Activated CD4-positive, CD25-positive, alpha-beta regulatory T cell treated with anti-CD3 and anti-CD28 coated beads, Interleukin-2, amount 50 U/mL, for 72 hours (primary cell): ENCODE data around the gene MYO18B.

Experiments used
- DNase-seq: peaks from one replicate; pipeline ENCODE4 v3.0.0; 2021

The MYO18B gene

GRCh38 chr22:25777870-25778269 is 35.9 kb downstream of the MYO18B start:
- no peak for DNase-seq

GRCh38 chr22:25779426-25779825 is 37.4 kb downstream of the MYO18B start:
- DNase-seq: no peak

GRCh38 chr22:25779890-25780289 is 37.9 kb downstream of the MYO18B start:
- no peak for DNase-seq

GRCh38 chr22:25780673-25781072 is 38.7 kb downstream of the MYO18B start:
- DNase-seq: no peak

- DNase-seq: no peak
Observed at GRCh38 chr22:25781801-25782200, 39.8 kb downstream of the MYO18B start.

- no peak for DNase-seq
Observed at GRCh38 chr22:25782831-25783230, 40.8 kb downstream of the MYO18B start.

GRCh38 chr22:25783856-25784255 is 41.9 kb downstream of the MYO18B start:
- DNase-seq: no peak

GRCh38 chr22:25786165-25786564 is 44.2 kb downstream of the MYO18B start:
- DNase-seq: no peak

GRCh38 chr22:25791556-25791955 is 49.6 kb downstream of the MYO18B start:
- DNase-seq: no peak

GRCh38 chr22:25795478-25795877 is 53.5 kb downstream of the MYO18B start:
- DNase-seq: no peak

- DNase-seq: no peak
Observed at GRCh38 chr22:25797498-25798290, 55.7 kb downstream of the MYO18B start.

GRCh38 chr22:25800766-25801165 is 58.8 kb downstream of the MYO18B start:
- no peak for DNase-seq

- DNase-seq: no peak
Observed at GRCh38 chr22:25802018-25802417, 60.0 kb downstream of the MYO18B start.

GRCh38 chr22:25804676-25805075 is 62.7 kb downstream of the MYO18B start:
- no peak for DNase-seq

GRCh38 chr22:25806579-25806978 is 64.6 kb downstream of the MYO18B start:
- no peak for DNase-seq

- no peak for DNase-seq
Observed at GRCh38 chr22:25814685-25815084, 72.7 kb downstream of the MYO18B start.

- DNase-seq: no peak
Observed at GRCh38 chr22:25815561-25815960, 73.6 kb downstream of the MYO18B start.

- no peak for DNase-seq
Observed at GRCh38 chr22:25816522-25817059, 74.6 kb downstream of the MYO18B start.

- DNase-seq: no peak
Observed at GRCh38 chr22:25817092-25817943, 75.3 kb downstream of the MYO18B start.

GRCh38 chr22:25818541-25818940 is 76.6 kb downstream of the MYO18B start:
- no peak for DNase-seq

- DNase-seq: no peak
Observed at GRCh38 chr22:25822344-25822743, 80.4 kb downstream of the MYO18B start.

- no peak for DNase-seq
Observed at GRCh38 chr22:25823276-25823675, 81.3 kb downstream of the MYO18B start.

GRCh38 chr22:25824828-25825423 is 82.9 kb downstream of the MYO18B start:
- DNase-seq: no peak
